AG04450 (cell line): ENCODE data around the gene ZNF530. TPM values are rescaled to one million over a fixed set of nuclear protein-coding genes. Genes with fewer than 3 reads are reported as not detected.
A peak's percentile ranks its signal among the peaks of the same experiment; 100 is the strongest.

ENCODE experiments used
- CTCF ChIA-PET: fragments of 300-600, 350-600 bp; formaldehyde crosslinking; extraction: SDS; loops from one replicate; lab custom pipeline; 2022; ENCODE audit warnings: antibody characterized with exemption, inconsistent platforms; lab: Charles Lee
- POLR2A ChIA-PET: fragments of 350-600 bp; formaldehyde crosslinking; extraction: SDS; loops from one replicate; lab custom pipeline; 2021; ENCODE audit warnings: antibody characterized with exemption, inconsistent platforms; lab: Yijun Ruan, JAX
- DNase-seq: peaks from one replicate; pipeline ENCODE4 v3.0.0-alpha.2; 2011; ENCODE audit warnings: low read depth, low spot score
- H3K27ac ChIP-seq: one replicate; pipeline ENCODE4 v1.5.1; 2012; ENCODE audit warnings: low read depth, low read length, control low read depth
- H3K27me3 ChIP-seq: one replicate; pipeline ENCODE4 v1.6.0; 2012; ENCODE audit warnings: low read length; ENCODE audit not compliant: control insufficient read depth, insufficient read depth
- H3K4me3 ChIP-seq: 2 replicates; pipeline ENCODE4 v1.5.1; 2011; ENCODE audit warnings: mild to moderate bottlenecking, low read depth, low read length, control low read depth
- H3K9me3 ChIP-seq: 2 replicates; pipeline ENCODE4 v1.5.1; 2012; ENCODE audit warnings: low read length; ENCODE audit not compliant: control insufficient read depth, insufficient read depth
- CTCF ChIP-seq: IDR thresholded peaks from 2 replicates; pipeline ENCODE4 v1.5.1; 2011; ENCODE audit warnings: low read depth, low read length, control low read depth, inconsistent platforms
- polyA plus RNA-seq: library from polyadenylated mRNA; depleted of rRNA; stranded (reverse); fragments of >200 nt; gene quantifications from 2 replicates; pipeline ENCODE4 v1.2.3, GENCODE V29; 2011

Gene ZNF530
- polyA plus RNA-seq, 1 experiment: 1.3 TPM

- Histone ChIP-seq H3K27ac (no peak within 1 kb of the TSS), H3K27me3 (no peaks in the 10 kb centered on the region), H3K9me3 (peaks cover 48% of the 10 kb centered on the region), H3K4me3 (peak within 1 kb of the TSS; percentile 97)
- ChIA-PET POLR2A (interaction anchor here (0.6 to 1.2 kb wide), 4 partner anchors 19 to 155 kb away, joined by 3 to 7 read pairs (median 3); partner anchors contain the start of genes ZNF154, ZNF211, ZNF551 and ZNF586), CTCF (interaction anchor here (1.1 kb wide), 1 partner anchor 207 kb away, joined by 3 read pairs; no protein-coding TSS in a partner anchor)
- TF ChIP-seq CTCF: peak; percentile 41
- DNase-seq: peak; percentile 72
Measured at GRCh38 chr19:57613941-57614743, 14.5 kb downstream of the ZNF530 start, which contains the start of gene ZNF134. TSS of gene ZNF134 (plus strand) at chr19:57614242. CDS start at chr19:57619469, 5,227 bp downstream.

GRCh38 chr19:57615346-57615745 lies 15.7 kb downstream of the ZNF530 start:
- no peak for DNase-seq
- ChIA-PET CTCF (no interaction called here), POLR2A (no interaction called here)
- TF ChIP-seq CTCF: no peak
- Histone ChIP-seq H3K27me3 (no peaks in the 10 kb centered on the region), H3K9me3 (peaks cover 60% of the 10 kb centered on the region), H3K4me3 (peak overlapping the region; percentile 97), H3K27ac (no peak overlapping the region)

GRCh38 chr19:57620673-57621348 lies 21.1 kb downstream of the ZNF530 start:
- ChIA-PET CTCF (no interaction called here), POLR2A (no interaction called here)
- no peak for TF ChIP-seq CTCF
- H3K4me3 ChIP-seq: no peak overlapping the region
- H3K27me3 ChIP-seq: no peaks in the 10 kb centered on the region
- peaks cover 86% of the 10 kb centered on the region for H3K9me3 ChIP-seq
- no peak for DNase-seq
- H3K27ac ChIP-seq: no peak overlapping the region

GRCh38 chr19:57623091-57623490 lies 23.4 kb downstream of the ZNF530 start:
- Histone ChIP-seq H3K27ac (no peak overlapping the region), H3K4me3 (no peak overlapping the region), H3K27me3 (no peaks in the 10 kb centered on the region), H3K9me3 (peaks cover 78% of the 10 kb centered on the region)
- no peak for TF ChIP-seq CTCF
- no peak for DNase-seq
- POLR2A ChIA-PET: no interaction called here
- CTCF ChIA-PET: no interaction called here
